Measurements from ENCODE around the gene MAP4K5.

GRCh38 chr14:50573862-50574261 lies 41.5 kb upstream of the MAP4K5 start:
- TF ChIP-seq CTCF (IDR thresholded peaks at IDR 0.05) = no peak
- no peak for TF ChIP-seq POLR2A (IDR thresholded peaks at IDR 0.05)
